ENCODE results near the gene ZNF682. TPM values are rescaled to one million over a fixed set of nuclear protein-coding genes. Genes with fewer than 3 reads are reported as not detected.
"Not testable (repeated sequence)": the region's sequence is repeated elsewhere in the genome, so short reads cannot be mapped to it uniquely, and the experiment has no call there.

The ZNF682 gene
- total and polyA plus RNA-seq, 11 donors, result 3.3 to 10.2 (median 5.5) TPM

DNA sequence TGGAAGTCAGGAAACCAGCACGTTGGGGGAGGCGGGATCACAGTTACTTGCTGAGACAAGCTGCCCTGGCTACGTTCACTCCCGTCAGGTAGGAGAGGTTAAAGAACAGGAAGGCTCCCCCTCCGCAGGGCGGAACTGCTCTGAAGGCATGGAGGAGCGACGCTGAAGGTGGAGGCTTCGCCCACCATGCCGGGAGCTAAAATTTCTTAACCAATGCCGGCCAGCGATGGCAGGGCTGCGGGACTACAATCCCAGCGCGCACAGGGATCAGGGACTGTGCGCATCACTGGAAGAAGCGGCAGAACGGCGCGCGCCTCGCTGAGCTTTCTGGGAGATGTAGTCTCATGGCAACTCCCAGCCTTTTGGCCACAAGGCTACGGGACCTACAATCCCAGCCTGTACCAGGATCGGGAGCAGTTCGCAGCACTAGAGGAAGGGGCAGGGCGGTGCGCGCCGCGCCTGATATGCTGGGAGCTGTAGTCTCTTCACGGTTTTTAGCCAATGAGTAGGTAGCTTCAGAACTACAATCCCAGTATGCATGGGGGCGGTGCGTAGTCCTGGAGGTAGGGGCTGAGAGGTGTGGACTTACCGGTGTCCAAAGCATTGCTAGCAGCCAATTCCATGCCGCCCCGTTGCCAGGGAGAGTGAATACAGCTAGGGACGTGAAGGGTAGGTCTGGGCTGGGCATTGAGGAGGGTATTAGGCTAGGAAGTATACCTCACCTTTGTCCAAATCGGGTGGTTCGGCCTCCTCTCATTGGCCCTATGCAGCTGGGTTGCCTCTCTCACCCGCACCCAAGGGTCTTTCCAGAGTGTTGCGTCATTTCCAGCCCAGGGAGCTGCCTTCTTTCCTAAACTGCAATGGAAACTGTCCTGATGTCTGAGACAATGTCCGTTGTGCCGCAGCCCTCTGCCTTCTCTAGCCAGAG, 12.8 kb upstream of the ZNF682 start:
- TF ChIP-seq POLR2A (IDR thresholded peaks at IDR 0.05), result peak in 1 of 2 donors; percentile 59
- TF ChIP-seq, protein P1, sequence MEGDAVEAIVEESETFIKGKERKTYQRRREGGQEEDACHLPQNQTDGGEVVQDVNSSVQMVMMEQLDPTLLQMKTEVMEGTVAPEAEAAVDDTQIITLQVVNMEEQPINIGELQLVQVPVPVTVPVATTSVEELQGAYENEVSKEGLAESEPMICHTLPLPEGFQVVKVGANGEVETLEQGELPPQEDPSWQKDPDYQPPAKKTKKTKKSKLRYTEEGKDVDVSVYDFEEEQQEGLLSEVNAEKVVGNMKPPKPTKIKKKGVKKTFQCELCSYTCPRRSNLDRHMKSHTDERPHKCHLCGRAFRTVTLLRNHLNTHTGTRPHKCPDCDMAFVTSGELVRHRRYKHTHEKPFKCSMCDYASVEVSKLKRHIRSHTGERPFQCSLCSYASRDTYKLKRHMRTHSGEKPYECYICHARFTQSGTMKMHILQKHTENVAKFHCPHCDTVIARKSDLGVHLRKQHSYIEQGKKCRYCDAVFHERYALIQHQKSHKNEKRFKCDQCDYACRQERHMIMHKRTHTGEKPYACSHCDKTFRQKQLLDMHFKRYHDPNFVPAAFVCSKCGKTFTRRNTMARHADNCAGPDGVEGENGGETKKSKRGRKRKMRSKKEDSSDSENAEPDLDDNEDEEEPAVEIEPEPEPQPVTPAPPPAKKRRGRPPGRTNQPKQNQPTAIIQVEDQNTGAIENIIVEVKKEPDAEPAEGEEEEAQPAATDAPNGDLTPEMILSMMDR (IDR thresholded peaks at IDR 0.05), result peak in 3 of 12 donors; percentile 5 to 35 (median 14)
- peak; percentile 99 to 100 (median 100) for ATAC-seq
- intact Hi-C loops (cut with DNase I), result loop anchor here in 2 of 10 donors (5.0 to 10.0 kb wide), 2 partner anchors 115 to 183 kb away; partner anchors contain the start of gene ZNF486 (in 1 of the 2)

DNA sequence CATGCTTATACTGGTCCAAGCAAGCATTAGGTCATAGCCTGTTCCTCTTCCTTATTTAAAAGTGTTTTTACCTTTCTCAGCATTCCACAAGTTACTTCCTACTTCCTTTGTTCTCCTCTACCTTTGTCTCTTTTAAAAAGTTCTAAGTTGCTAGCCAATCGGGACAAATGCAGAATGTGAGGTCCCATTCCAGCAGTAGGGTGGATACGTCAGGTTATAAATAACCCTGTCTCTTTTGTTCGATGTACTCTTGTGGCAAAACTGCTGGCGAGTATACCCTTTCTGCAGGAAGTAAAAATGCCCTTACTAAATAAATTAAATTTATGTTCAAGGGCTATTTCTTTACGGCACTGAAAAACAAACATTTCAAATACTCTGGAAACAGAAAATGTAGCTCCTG, 6.4 kb upstream of the ZNF682 start:
- peak overlapping the region in 2 of 12 donors; percentile 15 to 33 for H3K27ac ChIP-seq
- H3K36me3 ChIP-seq; DNase-seq; H3K27me3 ChIP-seq; intact Hi-C loops (cut with DNase I); H3K9me3 ChIP-seq; H3K4me3 ChIP-seq; ATAC-seq: not testable (repeated sequence)
- H3K4me1 ChIP-seq, result peaks cover 0 to 11% (median 0%) of the 10 kb centered on the region in 12 donors
- WGBS, 4 donors, result 40 to 47% (median 43%) methylated on average over 5 of the region's 5 CpGs

More for the DNA sequence above, 12.8 kb upstream of the ZNF682 start:
- WGBS, 4 donors, result 0 to 1% (median 1%) methylated on average over 16 to 43 of the region's 43 CpGs
- DNase-seq, result peak; percentile 94 to 98 (median 95)
- H3K9me3 ChIP-seq, result no peaks in the 10 kb centered on the region
- H3K27ac ChIP-seq, result peak overlapping the region; percentile 57 to 85 (median 73)
- H3K36me3 ChIP-seq, result no peaks in the 10 kb centered on the region
- peak overlapping the region; percentile 48 to 99 (median 74) for H3K4me3 ChIP-seq
- H3K27me3 ChIP-seq, result no peaks in the 10 kb centered on the region
- peaks cover 0 to 10% (median 2%) of the 10 kb centered on the region in 12 donors for H3K4me1 ChIP-seq

DNA sequence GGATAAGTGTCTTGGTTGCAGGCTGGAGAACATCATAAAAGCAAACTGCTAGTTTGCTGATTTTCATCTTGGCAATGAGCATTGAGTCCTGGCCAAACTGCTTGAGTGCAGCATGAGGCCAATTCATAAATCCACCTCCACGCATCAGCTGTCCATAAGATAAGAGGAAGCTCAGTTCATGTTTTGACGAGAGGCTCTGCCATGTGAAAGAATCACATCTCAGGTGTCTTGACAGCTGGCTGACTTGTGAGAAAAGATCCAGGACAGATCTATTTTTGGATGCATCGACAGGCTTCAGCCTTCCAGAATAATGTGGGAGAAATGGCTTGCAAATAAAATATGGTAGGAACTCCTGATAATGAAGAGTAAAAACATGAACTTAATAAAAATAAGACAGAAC, 5.4 kb upstream of the ZNF682 start:
- no peak for DNase-seq
- Histone ChIP-seq H3K4me3 (no peak overlapping the region), H3K9me3 (no peaks in the 10 kb centered on the region), H3K27ac (no peak overlapping the region), H3K4me1 (peaks cover 0 to 11% (median 0%) of the 10 kb centered on the region in 12 donors), H3K36me3 (no peaks in the 10 kb centered on the region), H3K27me3 (no peaks in the 10 kb centered on the region)
- intact Hi-C loops (cut with DNase I), result no loop called here
- TF ChIP-seq POLR2A (IDR thresholded peaks at IDR 0.05), result no peak
- TF ChIP-seq, protein P1 (IDR thresholded peaks at IDR 0.05), result no peak
- WGBS, 4 donors, result 20 to 29% (median 26%) methylated on average over 3 of the region's 3 CpGs
- ATAC-seq, result peak in 3 of 4 donors; percentile 30 to 88 (median 82)

DNA sequence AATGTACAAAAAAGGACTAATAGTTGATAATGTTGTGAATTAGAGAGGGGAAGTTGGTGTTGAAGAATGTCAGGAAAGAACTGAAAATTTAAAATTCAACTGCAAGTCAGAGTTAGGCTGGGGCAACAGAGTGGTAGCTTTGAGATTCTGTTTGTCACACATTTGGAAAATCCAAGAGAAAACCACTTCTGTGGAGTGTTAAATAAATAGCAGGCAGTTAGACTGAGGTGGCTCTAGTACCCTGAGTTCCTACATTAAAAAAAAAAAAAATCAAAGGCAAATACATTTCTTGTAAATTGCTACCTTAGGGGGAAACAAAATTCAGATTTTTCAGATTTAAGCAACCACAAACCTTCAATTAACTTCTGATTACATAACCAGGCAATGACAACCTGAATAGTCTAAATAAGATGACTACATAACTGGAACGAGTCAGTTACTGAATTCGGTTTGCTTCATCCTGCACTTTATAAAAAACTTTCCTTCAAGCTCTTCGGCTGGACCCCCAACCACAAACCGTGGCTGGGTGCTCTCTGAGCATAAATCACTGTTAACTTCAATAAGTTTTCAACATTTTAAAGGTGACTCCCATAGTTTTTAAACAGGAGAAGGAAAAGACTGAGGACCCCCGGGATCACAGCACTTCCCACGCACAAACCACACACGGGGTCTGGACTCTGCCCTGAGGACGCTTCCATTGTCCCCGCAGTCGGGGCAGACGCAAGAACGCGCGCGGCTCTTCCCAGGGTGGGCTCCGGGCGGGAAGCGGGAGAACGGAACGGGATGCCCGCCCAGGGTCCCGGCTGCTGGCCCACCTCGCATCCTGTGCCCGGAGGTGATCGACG, 725 bp downstream of the ZNF682 start:
- peak overlapping the region; percentile 56 to 97 (median 74) for H3K4me3 ChIP-seq
- H3K27ac ChIP-seq, result peak overlapping the region in 11 of 12 donors; percentile 59 to 86 (median 68)
- intact Hi-C loops (cut with DNase I), result loop anchor here in 3 of 10 donors (2.0 to 10.0 kb wide), 4 partner anchors 38 to 384 kb away; partner anchors contain the start of genes ATP13A1 (in 1 of the 3) and ZNF90 (in 1 of the 3)
- no peaks in the 10 kb centered on the region for H3K36me3 ChIP-seq
- DNase-seq (no peak), ATAC-seq (no peak)
- 0 to 1% (median 0%) methylated on average over 8 to 26 of the region's 26 CpGs for WGBS, 4 donors
- TF ChIP-seq, protein P1 (IDR thresholded peaks at IDR 0.05), result no peak
- no peak for TF ChIP-seq POLR2A (IDR thresholded peaks at IDR 0.05)
- no peaks in the 10 kb centered on the region for H3K27me3 ChIP-seq
- H3K4me1 ChIP-seq, result peaks cover 0 to 25% (median 6%) of the 10 kb centered on the region in 12 donors
- H3K9me3 ChIP-seq, result no peaks in the 10 kb centered on the region
